Activated naive CD4-positive, alpha-beta T cell treated with anti-CD3 and anti-CD28 coated beads, Interleukin-2, amount 50 U/mL, for 72 hours (primary cell): Measurements from ENCODE around the gene ENGASE. TPM values are rescaled to one million over a fixed set of nuclear protein-coding genes. Genes with fewer than 3 reads are reported as not detected.
"Not testable (repeated sequence)": the region's sequence is repeated elsewhere in the genome, so short reads cannot be mapped to it uniquely, and the experiment has no call there.

Experiments
- ATAC-seq, 2 donors: fragments of 150-1000 bp; cut with Tn5 transposase; 2 replicates each; pipeline ENCODE4 v1.10.0; 2021; ENCODE audit warnings: mild to moderate bottlenecking in 2 of 2, moderate library complexity in 2 of 2
- DNase-seq, 2 donors: peaks; one replicate each; pipeline ENCODE4 v3.0.0; 2021 to 2022; ENCODE audit warnings: low spot score in 2 of 2
- H3K27ac Mint-ChIP-seq, 2 donors: one replicate each; pipeline ENCODE4 v1.8.0; 2022; ENCODE audit warnings: mild to moderate bottlenecking in 2 of 2, mixed read lengths in 2 of 2
- H3K36me3 Mint-ChIP-seq, 2 donors: one replicate each; pipeline ENCODE4 v1.8.0; 2022; ENCODE audit warnings: mixed read lengths in 2 of 2
- H3K9me3 Mint-ChIP-seq, 2 donors: one replicate each; pipeline ENCODE4 v1.8.0; 2022; ENCODE audit warnings: mixed read lengths in 2 of 2
- total RNA-seq, 2 donors: library from RNA; stranded (reverse); gene quantifications; one replicate each; pipeline ENCODE4 v1.2.3, GENCODE V29; 2022

Gene ENGASE
- total RNA-seq, 2 donors from 2014 or later: 31.5 to 40.5 TPM

- Mint-ChIP-seq H3K27ac (peak overlapping the region in 1 of 2 donors; percentile 85), H3K9me3 (no peaks in the 10 kb centered on the region), H3K36me3 (no peaks in the 10 kb centered on the region)
- ATAC-seq (peak; percentile 49 to 75), DNase-seq (peak in 1 of 2 donors; percentile 63)
These were observed 9.4 kb upstream of the ENGASE start for GRCh38 chr17:79065105-79065670.

- Mint-ChIP-seq H3K27ac (peak overlapping the region in 1 of 2 donors; percentile 2), H3K36me3 (no peaks in the 10 kb centered on the region), H3K9me3 (no peaks in the 10 kb centered on the region)
- no peak for DNase-seq
- ATAC-seq: no peak
These were observed 7.7 kb upstream of the ENGASE start for GRCh38 chr17:79066963-79067362.

- H3K9me3 Mint-ChIP-seq: no peaks in the 10 kb centered on the region
- DNase-seq (no peak), ATAC-seq (no peak)
- H3K36me3 Mint-ChIP-seq: no peaks in the 10 kb centered on the region
- no peak overlapping the region for H3K27ac Mint-ChIP-seq
These were observed 4.3 kb upstream of the ENGASE start for GRCh38 chr17:79070266-79070880.

GRCh38 chr17:79071161-79071740, 3.4 kb upstream of the ENGASE start:
- Mint-ChIP-seq H3K9me3 (no peaks in the 10 kb centered on the region), H3K27ac (no peak overlapping the region), H3K36me3 (no peaks in the 10 kb centered on the region)
- ATAC-seq: no peak
- DNase-seq: no peak

GRCh38 chr17:79072544-79072943, 2.1 kb upstream of the ENGASE start:
- Mint-ChIP-seq H3K27ac (no peak overlapping the region), H3K9me3 (no peaks in the 10 kb centered on the region), H3K36me3 (no peaks in the 10 kb centered on the region)
- ATAC-seq (no peak), DNase-seq (no peak)

GRCh38 chr17:79073016-79073705, 1.5 kb upstream of the ENGASE start:
- DNase-seq: no peak
- Mint-ChIP-seq H3K36me3 (no peaks in the 10 kb centered on the region), H3K9me3 (no peaks in the 10 kb centered on the region), H3K27ac (no peak overlapping the region)
- no peak for ATAC-seq

GRCh38 chr17:79073706-79074088, 927 bp upstream of the ENGASE start:
- no peaks in the 10 kb centered on the region for H3K9me3 Mint-ChIP-seq
- no peak overlapping the region for H3K27ac Mint-ChIP-seq

GRCh38 chr17:79074121-79074648, 439 bp upstream of the ENGASE start:
- H3K36me3 Mint-ChIP-seq, H3K9me3 Mint-ChIP-seq, DNase-seq, ATAC-seq: not testable (repeated sequence)
- peak overlapping the region; percentile 22 to 70 for H3K27ac Mint-ChIP-seq

More at GRCh38 chr17:79073706-79074088, 927 bp upstream of the ENGASE start:
- H3K36me3 Mint-ChIP-seq: no peaks in the 10 kb centered on the region
- DNase-seq: no peak
- ATAC-seq: no peak

GRCh38 chr17:79075446-79075750, 774 bp downstream of the ENGASE start:
- Mint-ChIP-seq H3K27ac (peak overlapping the region; percentile 70 to 80), H3K36me3 (peaks cover 0 to 8% of the 10 kb centered on the region in 2 donors), H3K9me3 (no peaks in the 10 kb centered on the region)
- ATAC-seq: peak; percentile 13 to 16
- DNase-seq: no peak

GRCh38 chr17:79075861-79076406, 1.3 kb downstream of the ENGASE start:
- ATAC-seq: no peak
- Mint-ChIP-seq H3K36me3 (peaks cover 0 to 12% of the 10 kb centered on the region in 2 donors), H3K9me3 (no peaks in the 10 kb centered on the region), H3K27ac (peak overlapping the region; percentile 70 to 80)
- no peak for DNase-seq

GRCh38 chr17:79077587-79077986, 3.0 kb downstream of the ENGASE start:
- H3K9me3 Mint-ChIP-seq: no peaks in the 10 kb centered on the region
- no peak overlapping the region for H3K27ac Mint-ChIP-seq
- H3K36me3 Mint-ChIP-seq: peaks cover 0 to 12% of the 10 kb centered on the region in 2 donors
- DNase-seq: no peak
- no peak for ATAC-seq

- peaks cover 0 to 12% of the 10 kb centered on the region in 2 donors for H3K36me3 Mint-ChIP-seq
- DNase-seq (no peak), ATAC-seq (no peak)
- no peaks in the 10 kb centered on the region for H3K9me3 Mint-ChIP-seq
- H3K27ac Mint-ChIP-seq: peak overlapping the region in 1 of 2 donors; percentile 29
These were observed 4.0 kb downstream of the ENGASE start for GRCh38 chr17:79078476-79079190.

- Mint-ChIP-seq H3K27ac (no peak overlapping the region), H3K9me3 (no peaks in the 10 kb centered on the region), H3K36me3 (peaks cover 0 to 12% of the 10 kb centered on the region in 2 donors)
- DNase-seq (no peak), ATAC-seq (no peak)
These were observed 5.0 kb downstream of the ENGASE start for GRCh38 chr17:79079421-79080200.

- DNase-seq: no peak
- peak overlapping the region in 1 of 2 donors; percentile 6 for H3K27ac Mint-ChIP-seq
- no peak for ATAC-seq
- peaks cover 0 to 12% of the 10 kb centered on the region in 2 donors for H3K36me3 Mint-ChIP-seq
- H3K9me3 Mint-ChIP-seq: no peaks in the 10 kb centered on the region
These were observed 5.7 kb downstream of the ENGASE start for GRCh38 chr17:79080349-79080748.

- peaks cover 0 to 12% of the 10 kb centered on the region in 2 donors for H3K36me3 Mint-ChIP-seq
- DNase-seq (no peak), ATAC-seq (no peak)
- H3K27ac Mint-ChIP-seq: peak overlapping the region in 1 of 2 donors; percentile 6
- no peaks in the 10 kb centered on the region for H3K9me3 Mint-ChIP-seq
These were observed 6.2 kb downstream of the ENGASE start for GRCh38 chr17:79080761-79081290.
